HUES48 (cell line): Measurements from ENCODE around the gene SPDYE3.
"Not testable (repeated sequence)": the region's sequence is repeated elsewhere in the genome, so short reads cannot be mapped to it uniquely, and the experiment has no call there.

ENCODE experiments used
- H3K27ac ChIP-seq: one replicate; pipeline ENCODE4 v1.7.0; 2013; ENCODE audit warnings: low read depth, low read length, inconsistent platforms
- H3K27me3 ChIP-seq: 2 replicates; pipeline ENCODE4 v1.6.1; 2013; ENCODE audit warnings: mild to moderate bottlenecking, low read length; ENCODE audit not compliant: control insufficient read depth, insufficient read depth
- H3K36me3 ChIP-seq: 2 replicates; pipeline ENCODE4 v1.6.1; 2013; ENCODE audit warnings: low read length; ENCODE audit not compliant: control insufficient read depth, insufficient read depth
- H3K4me1 ChIP-seq: 2 replicates; pipeline ENCODE4 v1.6.1; 2013; ENCODE audit warnings: mild to moderate bottlenecking, low read length; ENCODE audit not compliant: control insufficient read depth, insufficient read depth
- H3K4me3 ChIP-seq: 2 replicates; pipeline ENCODE4 v1.5.1; 2013; ENCODE audit warnings: mild to moderate bottlenecking, low read depth, low read length
- H3K9ac ChIP-seq: 2 replicates; pipeline ENCODE4 v1.6.1; 2013; ENCODE audit warnings: mild to moderate bottlenecking, low read depth, low read length, moderate library complexity
- H3K9me3 ChIP-seq: 2 replicates; pipeline ENCODE4 v1.6.1; 2013; ENCODE audit warnings: low read length; ENCODE audit not compliant: control insufficient read depth, insufficient read depth

Gene SPDYE3

DNA sequence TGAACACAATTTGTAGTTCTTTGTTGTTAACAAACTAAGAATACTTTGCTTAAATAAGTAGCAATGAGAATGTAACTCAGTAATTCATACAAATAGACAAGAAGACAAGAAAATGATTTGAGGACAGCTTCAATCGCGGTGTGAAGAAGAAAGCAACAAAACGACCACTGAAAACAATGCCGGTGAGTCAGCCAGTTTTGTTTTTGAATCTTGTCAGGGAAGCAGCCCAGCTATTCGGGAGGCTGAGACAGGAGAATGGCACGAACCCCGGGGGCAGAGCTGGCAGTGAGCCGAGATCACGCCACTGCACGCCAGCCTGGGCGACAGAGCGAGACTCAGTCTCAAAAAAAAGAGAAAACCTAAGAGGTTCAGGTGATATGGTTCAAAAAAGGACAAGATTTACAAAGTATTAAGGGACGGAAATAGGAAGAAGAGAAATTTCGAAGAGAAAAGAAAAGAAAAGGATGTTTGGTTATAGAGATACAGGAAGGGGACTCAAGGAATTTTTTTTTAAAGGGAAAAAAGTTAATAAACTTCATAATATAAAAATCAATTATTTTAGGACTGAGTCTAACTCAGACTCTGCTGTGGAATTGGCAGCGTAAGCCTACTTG, 30.7 kb downstream of the SPDYE3 start:
- H3K4me3 ChIP-seq, H3K4me1 ChIP-seq, H3K27ac ChIP-seq, H3K27me3 ChIP-seq, H3K9ac ChIP-seq, H3K9me3 ChIP-seq: not testable (repeated sequence)
- H3K36me3 ChIP-seq, result peaks cover 32% of the 10 kb centered on the region

DNA sequence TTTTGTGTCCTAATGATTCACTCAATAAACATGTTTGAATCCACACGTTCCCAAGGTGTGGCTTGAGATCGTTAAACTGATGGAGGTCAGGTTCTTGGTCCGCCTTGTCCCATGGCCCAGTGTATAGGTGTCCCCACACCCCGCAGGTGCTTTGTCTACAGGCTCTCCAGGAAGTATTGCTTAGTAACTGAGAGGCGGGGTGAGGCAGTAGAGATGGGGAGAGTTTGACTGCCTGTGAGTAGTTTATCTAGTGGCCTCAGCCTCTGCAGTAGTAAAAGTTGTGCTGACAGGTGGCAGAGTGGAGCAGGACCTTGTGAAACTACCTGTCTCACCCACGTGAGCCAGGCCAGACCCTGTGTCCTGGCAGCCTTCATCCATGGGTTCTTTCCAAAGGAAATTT, 33.8 kb downstream of the SPDYE3 start:
- H3K36me3 ChIP-seq, result peaks cover 41% of the 10 kb centered on the region
- H3K9me3 ChIP-seq, H3K9ac ChIP-seq, H3K27ac ChIP-seq, H3K27me3 ChIP-seq, H3K4me3 ChIP-seq, H3K4me1 ChIP-seq: not testable (repeated sequence)

DNA sequence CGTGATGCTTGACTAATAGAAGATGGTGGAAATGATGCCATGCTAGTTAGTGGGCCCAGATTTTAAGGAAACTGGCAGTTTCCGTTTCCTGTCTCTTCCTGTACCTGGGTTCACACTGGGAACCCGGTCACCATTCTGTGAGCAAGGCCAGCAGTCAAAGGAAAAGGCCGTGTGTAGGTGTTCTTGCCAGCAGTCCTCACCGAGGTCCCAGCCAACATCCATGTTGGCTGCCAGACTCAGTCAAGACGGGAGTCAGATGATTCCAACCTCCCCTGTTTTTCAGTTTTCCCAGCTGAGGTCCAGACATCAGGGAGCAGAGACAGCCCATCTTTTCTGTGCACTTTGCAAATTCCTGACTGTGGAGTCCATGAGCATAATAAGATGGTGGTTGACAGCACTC, 35.3 kb downstream of the SPDYE3 start:
- no peaks in the 10 kb centered on the region for H3K9me3 ChIP-seq
- no peaks in the 10 kb centered on the region for H3K4me1 ChIP-seq
- no peak overlapping the region for H3K27ac ChIP-seq
- H3K9ac ChIP-seq, result no peak overlapping the region
- peaks cover 56% of the 10 kb centered on the region for H3K36me3 ChIP-seq
- no peak overlapping the region for H3K4me3 ChIP-seq
- H3K27me3 ChIP-seq, result no peaks in the 10 kb centered on the region

DNA sequence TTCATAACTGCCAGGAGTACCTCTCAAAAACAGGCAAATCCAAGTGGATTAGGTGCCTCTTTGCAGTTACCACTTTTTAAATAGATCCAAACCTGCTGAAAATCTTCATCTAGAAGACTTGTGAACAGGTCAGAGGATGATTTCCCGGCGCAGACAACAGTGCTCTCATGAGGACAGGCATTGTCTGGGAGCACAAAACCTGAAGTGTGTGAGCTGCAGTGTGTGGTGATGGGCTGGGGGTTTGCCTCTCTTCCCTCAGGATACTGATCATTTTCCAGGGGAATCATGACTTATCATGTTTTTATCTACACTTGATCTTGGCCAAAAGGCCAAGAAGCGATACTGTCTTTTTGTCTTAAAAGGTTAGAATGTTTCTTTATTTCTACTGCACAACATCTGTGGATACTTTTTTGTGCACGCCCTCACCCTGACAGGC, 36.6 kb downstream of the SPDYE3 start:
- not testable (repeated sequence) for H3K27ac ChIP-seq

DNA sequence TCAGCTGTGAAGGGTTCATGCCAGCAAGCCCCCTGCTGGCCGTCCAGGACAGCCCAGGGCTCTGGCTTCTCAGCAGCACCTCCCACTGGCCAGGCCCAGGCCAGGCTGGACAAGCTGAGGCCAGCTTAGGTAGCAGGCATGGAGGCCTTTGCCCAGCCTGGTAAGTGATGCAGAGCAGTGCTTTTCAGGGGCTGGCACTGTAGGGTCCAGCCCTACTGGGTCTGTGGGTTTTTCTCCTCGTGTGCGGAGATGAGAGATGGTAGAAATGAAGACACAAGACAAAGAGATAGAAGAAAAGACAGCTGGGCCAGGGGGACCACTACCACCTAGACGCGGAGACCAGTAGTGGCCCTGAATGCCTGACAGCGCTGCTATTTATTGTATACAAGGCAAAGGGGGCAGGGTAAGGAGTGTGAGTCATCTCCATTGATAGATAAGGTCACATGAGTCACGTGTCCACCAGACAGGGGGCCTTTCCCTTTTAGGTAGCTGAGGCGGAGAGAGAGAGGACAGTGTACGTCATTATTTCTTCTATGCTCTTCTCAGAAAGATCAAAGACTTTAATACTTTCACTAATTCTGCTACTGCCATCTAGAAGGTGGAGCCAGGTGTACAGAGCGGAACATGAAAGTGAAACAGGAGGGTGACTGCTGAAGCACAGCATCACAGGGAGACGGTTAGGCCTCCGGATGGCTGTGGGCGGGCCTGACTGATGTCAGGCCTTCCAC, 37.2 kb downstream of the SPDYE3 start:
- H3K4me3 ChIP-seq, H3K27me3 ChIP-seq, H3K9me3 ChIP-seq, H3K4me1 ChIP-seq, H3K9ac ChIP-seq: not testable (repeated sequence)
- Histone ChIP-seq H3K36me3 (peaks cover 61% of the 10 kb centered on the region), H3K27ac (peak overlapping the region; percentile 76)

More for the DNA sequence above, 36.6 kb downstream of the SPDYE3 start:
- H3K36me3 ChIP-seq, result peaks cover 59% of the 10 kb centered on the region
- H3K27me3 ChIP-seq, H3K4me1 ChIP-seq, H3K4me3 ChIP-seq, H3K9ac ChIP-seq, H3K9me3 ChIP-seq: not testable (repeated sequence)

DNA sequence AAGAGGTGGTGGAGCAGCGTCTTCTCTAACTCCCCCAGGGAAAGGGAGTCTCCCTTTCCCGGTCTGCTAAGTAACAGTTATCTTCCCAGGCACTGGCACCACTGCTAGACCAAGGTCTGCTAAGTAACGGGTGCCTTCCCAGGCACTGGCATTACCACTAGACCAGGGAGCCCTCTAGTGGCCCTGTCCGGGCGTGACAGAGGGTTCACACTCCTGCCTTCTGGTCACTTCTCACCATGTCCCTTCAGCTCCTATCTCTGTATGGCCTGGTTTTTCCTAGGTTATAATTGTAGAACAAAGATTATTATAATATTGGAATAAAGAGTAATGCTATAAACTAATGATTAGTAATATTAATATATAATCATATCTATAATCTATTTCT, 37.8 kb downstream of the SPDYE3 start:
- H3K27me3 ChIP-seq, H3K9me3 ChIP-seq, H3K4me1 ChIP-seq, H3K9ac ChIP-seq, H3K27ac ChIP-seq, H3K4me3 ChIP-seq: not testable (repeated sequence)
- peaks cover 66% of the 10 kb centered on the region for H3K36me3 ChIP-seq

DNA sequence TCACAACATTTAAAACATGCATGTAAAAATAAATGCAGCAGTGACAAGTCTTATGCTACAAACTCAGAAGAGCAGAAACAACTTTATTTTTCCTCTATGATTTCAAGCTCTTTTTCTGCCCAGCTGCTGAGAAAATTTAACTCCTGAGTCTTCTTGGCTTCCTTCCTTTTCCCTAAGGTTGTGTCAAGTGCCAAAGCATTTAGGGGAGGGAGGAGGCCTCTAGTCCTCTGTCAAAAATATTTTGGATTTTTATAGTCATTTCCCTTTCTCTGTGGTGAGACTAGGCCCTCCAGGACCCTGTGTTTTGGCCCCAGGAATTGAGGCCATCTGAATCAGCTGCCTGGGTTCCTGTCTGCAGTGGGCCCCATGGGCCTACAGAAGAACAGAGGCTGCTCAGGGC, 39.4 kb downstream of the SPDYE3 start:
- H3K27me3 ChIP-seq, result no peaks in the 10 kb centered on the region
- H3K4me1 ChIP-seq, result no peaks in the 10 kb centered on the region
- H3K36me3 ChIP-seq, result peaks cover 71% of the 10 kb centered on the region
- H3K27ac ChIP-seq, result no peak overlapping the region
- H3K4me3 ChIP-seq, result no peak overlapping the region
- H3K9ac ChIP-seq, result no peak overlapping the region
- no peaks in the 10 kb centered on the region for H3K9me3 ChIP-seq

DNA sequence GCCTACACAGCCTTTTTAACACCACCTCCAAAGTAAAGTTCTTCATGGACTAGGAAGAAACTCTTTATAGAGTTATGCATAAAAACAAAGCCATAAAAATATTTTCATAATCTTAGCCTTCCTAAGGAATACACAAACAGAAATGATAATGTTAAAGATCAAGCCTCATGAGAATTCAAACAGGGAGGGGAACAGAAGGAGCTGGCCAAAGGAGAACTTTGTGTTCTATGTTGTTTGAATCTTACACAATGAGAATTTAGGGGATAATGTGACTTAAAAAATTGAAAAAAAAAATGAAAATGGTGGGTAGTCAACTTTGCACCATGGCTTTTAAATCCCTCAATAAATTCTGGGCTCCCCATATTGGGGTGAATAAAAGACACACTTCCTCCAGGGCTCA, 41.3 kb downstream of the SPDYE3 start:
- Histone ChIP-seq H3K4me1 (no peaks in the 10 kb centered on the region), H3K9me3 (no peaks in the 10 kb centered on the region), H3K27me3 (no peaks in the 10 kb centered on the region), H3K4me3 (no peak overlapping the region), H3K9ac (no peak overlapping the region), H3K27ac (no peak overlapping the region), H3K36me3 (peaks cover 74% of the 10 kb centered on the region)

DNA sequence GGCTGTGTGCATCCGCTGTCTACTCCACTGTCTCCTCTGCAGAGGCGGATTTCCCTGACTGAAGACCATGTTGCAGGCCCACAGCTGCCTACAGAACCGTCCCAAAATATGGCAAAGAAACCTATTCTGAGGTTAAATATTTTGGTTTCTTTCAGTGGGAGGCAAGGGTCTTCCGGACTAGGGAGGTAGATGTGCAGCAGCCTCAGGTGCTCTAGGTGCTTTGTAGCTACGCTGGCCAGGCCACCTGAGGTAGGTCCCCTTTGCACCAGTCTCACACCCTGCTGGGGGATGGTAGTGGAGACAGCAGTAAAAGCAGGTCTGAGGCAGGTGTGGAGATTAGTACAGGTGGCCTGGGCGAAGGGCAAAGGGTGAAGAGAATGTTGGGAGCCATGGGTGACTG, 42.3 kb downstream of the SPDYE3 start:
- Histone ChIP-seq H3K4me3 (no peak overlapping the region), H3K27ac (no peak overlapping the region), H3K4me1 (no peaks in the 10 kb centered on the region), H3K36me3 (peaks cover 82% of the 10 kb centered on the region), H3K27me3 (no peaks in the 10 kb centered on the region), H3K9ac (no peak overlapping the region), H3K9me3 (no peaks in the 10 kb centered on the region)

DNA sequence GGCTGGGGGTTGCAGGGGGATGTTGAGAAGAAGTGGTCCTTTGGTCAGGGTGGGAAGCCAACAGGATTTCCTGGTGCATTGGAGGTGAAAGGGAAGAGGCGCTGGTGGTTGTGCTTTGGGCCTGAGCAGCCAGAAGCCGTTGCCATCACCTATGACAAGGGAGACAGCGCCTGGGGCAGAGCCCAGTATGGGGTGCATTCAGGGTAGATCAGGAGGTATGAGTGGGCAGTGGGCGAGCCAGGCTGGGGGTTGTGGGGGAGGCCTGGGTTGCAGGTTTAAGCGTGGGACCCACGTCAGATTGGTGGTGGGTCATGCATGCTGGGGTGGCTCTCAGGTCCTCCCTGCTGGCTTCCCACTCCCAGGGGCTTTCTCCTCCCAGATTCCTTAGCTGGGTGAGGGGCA, 44.2 kb downstream of the SPDYE3 start:
- Histone ChIP-seq H3K27me3 (no peaks in the 10 kb centered on the region), H3K36me3 (peaks cover 89% of the 10 kb centered on the region), H3K27ac (no peak overlapping the region), H3K4me1 (no peaks in the 10 kb centered on the region), H3K9me3 (no peaks in the 10 kb centered on the region), H3K9ac (no peak overlapping the region), H3K4me3 (no peak overlapping the region)

DNA sequence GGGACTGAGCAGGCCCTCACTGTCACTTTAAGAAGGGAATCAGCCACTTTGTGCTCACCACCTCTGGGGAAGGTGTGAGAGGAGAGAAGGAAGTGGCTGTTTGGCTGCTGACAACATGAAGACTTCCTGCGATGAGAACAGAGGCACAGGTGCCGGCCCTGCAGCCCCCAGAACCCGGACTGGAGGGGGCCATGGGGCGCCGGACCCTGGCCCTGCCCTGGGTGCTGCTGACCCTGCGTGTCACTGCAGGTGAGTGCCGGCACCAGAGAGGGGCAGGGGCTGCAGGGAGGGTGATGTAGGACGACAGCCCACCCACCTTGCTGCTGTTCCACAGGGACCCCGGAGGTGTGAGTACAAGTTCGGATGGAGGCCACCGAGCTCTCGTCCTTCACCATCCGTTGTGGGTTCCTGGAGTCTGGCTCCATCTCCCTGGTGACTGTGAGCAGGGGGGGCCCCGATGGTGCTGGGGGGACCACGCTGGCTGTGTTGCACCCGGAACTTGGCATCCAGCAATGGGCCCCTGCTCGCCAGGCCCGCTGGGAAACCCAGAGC, 44.8 kb downstream of the SPDYE3 start:
- H3K36me3 ChIP-seq, result peaks cover 89% of the 10 kb centered on the region
- not testable (repeated sequence) for H3K9ac ChIP-seq, H3K4me3 ChIP-seq, H3K27me3 ChIP-seq, H3K27ac ChIP-seq, H3K9me3 ChIP-seq, H3K4me1 ChIP-seq
